A673 (cell line): ENCODE measurements around the gene PM20D1.

Source experiments
- CTCF ChIP-seq: fragments of 300-800, 200-600 bp; sonication (generic); conservative IDR thresholded peaks from 2 replicates; pipeline ENCODE4 v1.5.1; 2017; ENCODE audit warnings: low read depth, mild to moderate bottlenecking, antibody characterized with exemption, low read length, moderate library complexity, mixed read lengths
- EZH2 ChIP-seq: fragments of 200-600 bp; sonication (generic); IDR thresholded peaks from 2 replicates; pipeline ENCODE4 v1.6.1; 2017; ENCODE audit warnings: borderline replicate concordance, low read depth, mild to moderate bottlenecking, mixed read lengths, antibody characterized with exemption, low read length; ENCODE audit not compliant: poor library complexity, severe bottlenecking

- no peak for TF ChIP-seq CTCF
- no peak for TF ChIP-seq EZH2
Observed at GRCh38 chr1:205817988-205818387, 31.9 kb downstream of the PM20D1 start.
